Medulla oblongata (tissue), 1 donor: Measurements from ENCODE around the gene EHMT1.
A peak's percentile ranks its signal among the peaks of the same experiment; 100 is the strongest.

Experiments
- DNase-seq: peaks from one replicate; pipeline ENCODE4 v3.0.0-alpha.2; 2015; ENCODE audit errors: extremely low spot score

The EHMT1 gene

DNA sequence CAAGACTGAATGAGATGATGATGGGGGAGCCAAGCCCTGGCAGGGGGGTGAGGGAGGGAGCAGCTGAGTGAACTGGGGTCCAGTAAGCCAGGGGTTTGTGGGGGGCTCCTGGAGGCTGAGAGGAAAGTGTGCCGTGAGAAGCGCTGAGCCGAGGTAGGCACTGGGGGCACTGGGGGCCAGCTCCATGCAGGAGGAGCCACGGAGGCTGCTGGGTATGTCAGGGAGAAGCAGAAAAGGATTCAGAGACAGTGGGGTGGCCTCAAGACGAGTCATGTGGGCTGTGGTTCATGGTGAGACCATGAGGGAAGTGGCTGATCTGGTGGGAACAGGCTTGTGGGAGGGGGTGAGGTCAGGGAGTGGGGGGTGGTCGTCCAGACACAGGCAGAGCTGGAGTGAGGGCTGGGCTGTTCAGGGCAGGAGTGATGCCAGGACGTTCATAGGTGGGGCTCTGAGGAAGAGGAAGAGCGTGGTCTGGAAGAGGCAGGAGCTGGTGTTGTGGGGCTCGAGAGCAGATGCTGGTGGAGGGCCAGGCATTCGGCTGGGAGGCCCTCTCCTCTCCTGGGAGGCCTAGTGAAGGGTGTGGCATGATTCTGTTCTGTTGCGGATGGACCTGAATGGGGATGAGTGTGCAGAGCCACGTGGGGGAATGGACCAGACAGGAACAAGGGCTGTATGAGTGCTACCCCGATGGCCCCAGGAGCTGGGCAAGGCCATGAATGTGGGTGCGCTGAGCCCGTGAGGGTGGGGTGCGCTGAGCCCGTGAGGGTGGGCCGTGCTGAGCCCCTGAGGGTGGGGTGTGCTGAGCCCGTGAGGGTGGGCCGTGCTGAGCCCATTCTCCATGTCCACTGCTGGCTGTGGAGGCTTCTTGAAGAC lies 166.1 kb downstream of the EHMT1 start:
- DNase-seq = no peak

DNA sequence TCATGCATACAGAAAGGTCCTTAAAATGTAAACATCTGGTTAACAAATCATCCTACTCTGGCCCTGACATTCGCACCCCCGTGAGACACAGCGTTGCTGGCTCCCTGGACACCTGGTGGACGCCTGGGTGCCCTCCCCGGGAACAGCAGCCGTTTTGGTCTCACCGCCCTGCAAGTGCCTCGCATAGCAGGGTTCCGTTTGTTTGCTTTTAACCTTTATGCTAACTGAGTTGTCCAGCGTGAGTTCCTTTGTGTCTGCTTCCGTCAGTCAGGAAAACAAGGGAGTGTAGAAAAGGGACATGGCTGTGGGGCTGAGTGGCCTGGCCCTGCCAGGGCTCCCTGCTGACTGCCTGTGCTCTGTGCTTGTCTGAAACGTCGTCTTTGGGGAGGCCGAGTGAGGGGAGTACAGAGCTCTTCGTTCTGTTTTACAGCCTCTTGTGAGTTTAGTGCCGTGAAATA lies 166.9 kb downstream of the EHMT1 start:
- DNase-seq = peak; percentile 60

DNA sequence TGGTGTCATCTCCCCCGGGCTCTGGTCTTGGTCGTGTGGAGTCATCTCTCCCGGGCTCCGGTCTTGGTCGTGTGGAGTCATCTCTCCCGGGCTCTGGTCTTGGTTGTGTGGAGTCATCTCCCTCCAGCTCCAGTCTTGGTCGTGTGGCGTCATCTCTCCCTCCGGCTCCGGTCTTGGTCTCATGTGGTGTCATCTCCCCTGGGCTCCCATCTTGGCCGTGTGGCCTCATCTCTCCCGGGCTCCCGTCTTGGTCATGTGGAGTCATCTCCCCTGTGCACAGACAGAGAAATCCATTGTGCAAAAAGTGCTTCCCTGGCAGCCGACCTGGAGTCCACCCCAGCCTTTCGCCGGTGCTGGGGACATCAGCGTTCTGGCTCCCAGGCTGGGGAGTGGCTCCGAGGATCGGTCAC lies 167.7 kb downstream of the EHMT1 start:
- peak; percentile 27 for DNase-seq

DNA sequence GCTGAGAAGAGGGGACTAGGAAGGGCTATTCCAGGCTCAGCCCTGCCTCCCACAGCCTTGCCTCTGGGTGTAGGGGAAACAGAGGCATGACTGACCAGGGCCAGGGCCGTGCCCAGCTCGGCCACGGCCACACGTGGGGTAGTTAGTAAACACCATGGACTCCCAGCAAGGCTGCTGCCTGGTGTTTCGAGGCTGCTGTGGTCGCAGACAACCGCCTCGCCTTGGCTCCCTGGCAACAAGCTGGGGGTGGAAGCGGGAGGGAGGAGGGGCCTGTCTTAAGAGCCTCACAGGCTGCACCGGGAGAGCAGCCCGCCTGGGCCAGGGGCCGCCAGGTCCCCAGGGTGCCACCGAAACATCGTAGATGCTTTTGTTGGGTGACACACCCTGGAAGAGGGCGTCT lies 168.6 kb downstream of the EHMT1 start:
- no peak for DNase-seq

DNA sequence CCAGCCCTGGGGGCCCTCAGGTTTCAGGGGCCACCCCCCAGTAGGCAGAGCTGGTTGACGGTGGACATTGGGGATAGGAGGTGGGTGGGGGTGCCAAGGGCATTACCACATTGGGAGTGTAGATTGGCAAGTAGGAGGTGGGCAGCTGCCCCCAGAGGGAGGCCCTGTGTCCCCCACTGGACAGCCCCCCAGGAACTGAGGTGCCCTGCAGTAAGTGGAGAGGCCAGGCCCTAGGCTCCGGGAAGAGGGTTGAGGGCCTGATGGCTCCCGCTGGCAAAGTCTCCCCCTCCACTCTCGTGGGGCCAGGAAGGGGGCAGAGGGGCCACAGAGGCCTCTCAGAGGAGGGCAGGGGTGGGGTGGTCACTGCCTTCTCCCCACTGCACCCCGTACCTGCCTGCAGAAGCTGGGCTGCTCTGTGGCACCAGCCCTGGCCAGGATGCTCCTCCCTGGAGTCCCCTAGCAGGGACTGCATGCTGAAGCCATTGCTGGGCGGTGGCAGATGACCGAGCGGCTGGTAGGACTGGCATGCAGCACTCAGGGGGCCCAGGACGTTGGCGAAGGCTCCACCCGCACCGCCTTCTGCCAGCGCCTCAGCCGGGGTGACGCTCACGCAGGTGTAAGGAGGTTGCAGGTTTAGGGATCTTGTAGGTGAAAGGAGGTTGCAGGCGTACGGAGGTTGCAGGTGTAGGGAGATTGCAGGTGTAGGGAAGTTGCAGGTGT lies 169.1 kb downstream of the EHMT1 start:
- no peak for DNase-seq

DNA sequence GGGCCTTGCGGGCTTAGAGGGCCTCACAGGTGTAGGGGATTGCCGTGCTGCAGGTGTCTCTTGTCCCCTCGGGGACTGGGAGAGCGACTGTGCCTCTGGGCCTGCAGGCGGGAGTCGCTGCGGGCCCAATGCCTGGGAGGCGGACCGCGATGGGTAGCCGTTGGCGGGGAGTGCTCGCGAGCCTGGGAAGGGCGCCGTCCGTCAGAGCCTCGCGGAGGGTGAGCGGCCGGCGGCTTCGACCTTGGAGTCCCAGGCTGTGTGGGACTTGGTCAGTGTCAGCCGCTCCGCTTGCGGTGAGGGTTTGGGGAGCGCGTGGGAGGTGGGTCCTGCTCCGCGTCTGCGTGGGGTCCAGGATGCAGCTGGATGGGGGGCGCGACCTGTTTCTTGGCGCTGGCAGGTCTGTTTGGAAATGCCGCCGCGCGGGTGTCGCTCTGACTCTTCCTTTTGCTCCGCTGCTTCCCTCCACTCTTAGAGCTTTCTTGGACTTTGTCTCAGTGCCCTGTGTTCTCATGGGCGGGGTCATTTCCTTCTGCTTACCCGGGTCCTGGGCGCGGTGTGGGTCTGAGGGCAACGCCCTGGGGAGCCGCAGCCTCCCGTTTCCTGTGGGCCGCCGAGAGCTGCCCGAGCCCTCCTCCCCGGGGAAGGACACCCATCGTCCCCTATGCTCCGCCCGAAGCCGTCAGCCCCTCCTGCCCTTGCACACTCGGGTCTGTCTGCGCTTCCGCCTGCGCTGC lies 169.9 kb downstream of the EHMT1 start:
- DNase-seq = no peak

DNA sequence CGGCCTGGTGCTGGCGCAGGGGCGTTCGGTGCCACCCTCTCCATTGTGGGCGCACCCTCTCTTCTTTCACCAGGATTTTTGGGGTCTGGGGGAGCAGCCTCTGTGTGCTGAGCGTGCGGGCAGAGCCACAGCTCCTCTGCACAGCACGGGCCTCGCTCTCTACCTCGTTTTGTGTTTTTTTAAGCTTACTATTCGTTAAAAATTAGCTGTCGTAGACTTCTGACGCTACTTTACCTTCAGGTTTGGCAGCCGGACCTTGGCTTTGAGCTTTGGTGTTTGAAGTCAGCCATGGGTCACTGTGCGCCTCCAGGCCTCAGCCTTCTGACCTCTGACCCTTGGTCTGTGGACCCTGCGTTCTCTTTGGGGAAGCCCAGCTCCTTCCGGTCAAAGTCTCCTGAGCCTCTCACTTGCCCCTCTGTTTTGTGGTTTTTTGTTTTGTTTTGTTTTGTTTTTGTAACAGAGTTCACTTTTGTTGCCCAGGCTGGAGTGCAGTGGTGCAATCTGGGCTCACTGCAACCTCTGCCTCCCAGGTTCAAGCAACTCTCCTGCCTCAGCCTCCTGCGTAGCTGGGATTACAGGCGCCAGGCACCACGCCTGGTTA lies 170.6 kb downstream of the EHMT1 start:
- no peak for DNase-seq

DNA sequence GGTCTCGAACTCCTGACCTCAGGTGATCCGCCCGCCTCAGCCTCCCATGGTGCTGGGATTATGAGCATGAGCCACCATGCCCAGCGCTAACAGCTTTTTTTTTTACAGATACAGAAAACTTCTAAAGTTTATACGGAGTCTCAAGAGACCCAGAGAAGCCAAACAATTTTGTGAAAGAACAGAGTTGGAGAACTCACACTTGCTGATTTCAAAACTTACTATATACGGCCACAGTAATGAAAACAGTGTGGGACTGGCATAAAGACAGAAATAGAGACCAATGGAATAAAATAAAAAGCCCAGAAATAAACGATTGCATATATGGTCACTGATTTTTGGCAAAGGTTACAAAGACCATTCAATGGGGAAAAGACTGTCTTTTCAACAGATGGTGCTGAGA lies 173.1 kb downstream of the EHMT1 start:
- DNase-seq = no peak

DNA sequence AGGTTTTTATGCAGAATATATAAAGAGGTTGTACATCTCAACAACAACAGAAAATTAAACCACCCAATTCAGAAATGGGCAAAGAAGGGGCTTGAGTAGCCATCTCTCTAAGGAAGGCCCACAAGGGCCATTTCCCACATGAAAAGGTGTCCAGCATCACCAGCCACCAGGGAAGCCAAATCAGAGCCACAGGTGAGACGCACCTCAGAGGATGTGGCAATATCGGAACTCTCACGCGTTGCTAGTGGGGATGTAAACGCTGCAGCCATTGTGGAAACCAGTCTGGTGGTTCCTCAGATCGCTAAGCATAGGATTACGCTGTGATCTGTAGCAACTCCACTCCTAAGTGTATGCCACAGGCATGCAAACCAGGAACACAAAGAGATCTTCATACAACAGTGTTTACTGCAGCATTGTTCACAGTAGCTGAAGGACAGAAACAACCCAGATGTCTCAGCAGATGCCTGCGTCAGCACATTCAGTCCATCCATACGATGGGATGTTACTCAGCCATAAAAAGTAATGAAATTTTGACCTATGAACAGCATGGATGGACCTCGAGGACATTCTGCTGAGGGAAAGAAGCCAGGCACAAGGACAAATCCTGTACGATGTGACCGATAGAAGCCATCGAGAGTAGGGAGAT lies 174.5 kb downstream of the EHMT1 start:
- peak; percentile 73 for DNase-seq

DNA sequence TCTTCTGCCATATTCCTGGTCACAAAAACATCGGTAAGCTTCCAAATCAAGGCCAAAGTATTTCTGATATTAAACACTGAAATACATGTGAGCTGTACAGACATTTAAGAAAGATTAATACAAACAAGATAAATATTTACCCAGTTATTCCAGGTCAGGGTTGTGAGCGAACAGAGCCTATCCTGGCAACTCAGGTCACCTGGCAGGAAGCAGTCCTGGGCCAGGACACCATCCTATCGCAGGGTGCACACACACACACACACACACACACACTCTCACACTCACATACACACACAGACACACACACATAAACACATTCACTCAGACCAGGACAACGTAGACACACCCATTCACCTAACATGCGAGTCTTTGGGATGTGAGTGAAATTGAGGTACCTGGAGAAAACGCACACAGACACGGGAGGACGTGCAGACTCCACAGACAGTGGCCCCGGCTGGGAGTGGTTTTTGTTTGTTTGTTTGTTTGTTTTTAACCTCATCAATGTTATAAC lies 176.4 kb downstream of the EHMT1 start:
- no peak for DNase-seq

DNA sequence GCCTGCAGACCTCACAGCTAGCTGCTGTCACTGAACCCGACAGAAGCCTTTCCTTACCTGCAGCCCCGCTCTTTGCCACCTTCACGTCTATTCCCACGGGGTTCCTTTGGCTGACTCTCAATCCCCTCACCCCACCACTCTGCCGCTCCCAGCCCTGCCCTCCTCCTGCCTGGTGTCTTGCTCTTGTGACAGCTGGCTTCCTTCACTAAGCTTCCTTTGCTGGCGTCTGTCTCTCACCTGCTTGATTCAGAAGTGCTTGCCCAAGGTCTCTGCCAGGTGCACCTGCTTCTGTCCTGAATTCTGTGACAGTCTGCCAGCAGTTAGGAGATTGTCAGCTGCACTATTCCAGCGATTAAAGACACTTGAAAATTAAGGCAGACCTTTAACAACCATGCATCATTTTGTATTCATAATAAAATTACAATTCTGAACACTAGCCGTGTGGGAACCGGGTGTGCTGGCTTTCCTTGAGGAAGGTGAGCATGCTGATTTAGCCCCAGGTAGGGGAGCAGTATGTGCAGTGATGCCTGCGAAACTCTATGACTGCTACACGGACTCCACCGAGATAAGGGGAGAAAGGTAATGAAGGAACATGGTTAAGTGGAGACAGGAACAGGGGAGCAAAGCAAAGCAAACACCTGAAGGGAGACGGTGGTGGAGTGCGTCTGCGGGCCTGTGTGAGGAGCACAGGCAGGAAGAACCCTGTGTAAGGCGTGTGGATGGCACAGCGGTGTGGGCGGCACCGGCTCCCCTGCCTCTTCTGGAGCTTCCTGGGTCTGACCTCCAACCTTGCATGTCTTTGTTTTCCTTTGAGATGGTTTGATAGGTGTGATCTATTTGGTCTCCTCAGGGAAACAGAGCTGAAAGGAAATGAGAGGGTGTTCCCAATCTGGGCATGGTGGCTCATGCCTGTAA lies 178.7 kb downstream of the EHMT1 start:
- DNase-seq = no peak

DNA sequence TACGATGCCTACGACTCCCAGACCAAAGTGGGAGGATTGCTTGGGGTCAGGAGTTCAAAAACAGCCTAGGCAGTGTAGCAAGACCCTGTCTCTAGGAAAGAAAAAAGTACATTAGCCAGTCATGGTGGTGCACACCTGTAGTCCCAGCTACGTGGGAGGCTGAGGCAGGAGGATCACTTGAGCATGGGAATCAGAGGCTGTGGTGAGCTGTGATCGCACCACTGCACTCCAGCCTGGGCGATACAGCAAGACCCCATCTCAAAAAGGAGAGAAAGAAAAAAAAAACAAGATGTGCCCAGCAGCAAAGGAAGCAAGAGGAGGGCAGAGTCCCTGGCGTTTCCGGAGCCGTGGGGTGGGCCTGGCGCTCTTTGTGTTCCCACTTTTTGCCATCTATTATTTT lies 179.3 kb downstream of the EHMT1 start:
- DNase-seq = no peak

DNA sequence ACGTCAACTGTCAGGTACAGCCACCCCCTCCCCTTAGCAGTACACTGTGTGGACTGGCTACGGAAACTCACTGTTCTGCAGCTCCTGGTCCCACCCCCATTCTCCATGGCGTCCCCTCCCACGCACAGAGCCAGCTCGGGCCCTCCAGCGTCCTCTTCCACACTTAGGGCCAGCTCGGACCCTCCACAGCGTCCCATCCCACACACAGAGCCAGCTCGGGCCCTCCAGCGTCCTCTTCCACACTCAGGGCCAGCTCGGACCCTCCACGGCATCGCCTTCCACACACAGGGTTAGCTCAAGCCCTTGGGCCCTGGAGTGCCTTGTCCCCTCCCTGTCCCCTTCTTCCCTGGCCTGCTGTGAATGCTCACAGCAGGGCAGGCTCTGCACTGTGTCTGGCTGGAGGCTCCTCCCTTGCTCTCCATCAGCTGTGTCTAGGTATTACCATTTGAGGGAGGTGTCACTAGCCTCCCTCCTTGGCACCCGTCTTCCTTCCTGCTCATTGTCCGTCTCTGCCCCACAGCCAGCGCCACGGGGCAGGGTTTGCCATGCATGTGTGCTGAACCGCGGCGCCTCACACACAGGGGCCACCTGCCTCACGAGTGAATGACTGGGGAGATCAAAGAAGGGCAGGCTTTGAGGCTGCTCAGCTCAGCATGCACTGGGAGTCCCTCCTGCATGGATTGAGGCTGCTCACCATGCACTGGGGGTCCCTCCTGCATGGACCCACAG lies 180.3 kb downstream of the EHMT1 start:
- DNase-seq = no peak

DNA sequence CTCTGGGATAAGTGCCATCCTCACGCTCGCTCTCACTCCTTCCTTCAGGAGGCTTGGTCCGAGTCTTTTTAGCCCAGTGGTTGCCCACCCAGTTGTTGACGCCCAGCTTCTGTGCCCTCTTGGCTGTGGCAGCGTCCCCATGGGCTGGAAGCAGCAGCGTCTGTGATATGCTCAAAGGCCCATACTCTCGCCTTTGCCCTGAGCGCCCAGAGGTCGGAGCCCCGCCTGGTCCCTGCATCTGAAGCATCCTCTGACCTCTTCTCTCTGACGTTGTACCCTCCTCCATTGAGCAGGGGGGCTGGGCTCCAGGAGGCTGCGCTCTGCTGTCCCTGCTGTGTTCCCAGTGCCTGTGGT lies 180.8 kb downstream of the EHMT1 start:
- DNase-seq = no peak

DNA sequence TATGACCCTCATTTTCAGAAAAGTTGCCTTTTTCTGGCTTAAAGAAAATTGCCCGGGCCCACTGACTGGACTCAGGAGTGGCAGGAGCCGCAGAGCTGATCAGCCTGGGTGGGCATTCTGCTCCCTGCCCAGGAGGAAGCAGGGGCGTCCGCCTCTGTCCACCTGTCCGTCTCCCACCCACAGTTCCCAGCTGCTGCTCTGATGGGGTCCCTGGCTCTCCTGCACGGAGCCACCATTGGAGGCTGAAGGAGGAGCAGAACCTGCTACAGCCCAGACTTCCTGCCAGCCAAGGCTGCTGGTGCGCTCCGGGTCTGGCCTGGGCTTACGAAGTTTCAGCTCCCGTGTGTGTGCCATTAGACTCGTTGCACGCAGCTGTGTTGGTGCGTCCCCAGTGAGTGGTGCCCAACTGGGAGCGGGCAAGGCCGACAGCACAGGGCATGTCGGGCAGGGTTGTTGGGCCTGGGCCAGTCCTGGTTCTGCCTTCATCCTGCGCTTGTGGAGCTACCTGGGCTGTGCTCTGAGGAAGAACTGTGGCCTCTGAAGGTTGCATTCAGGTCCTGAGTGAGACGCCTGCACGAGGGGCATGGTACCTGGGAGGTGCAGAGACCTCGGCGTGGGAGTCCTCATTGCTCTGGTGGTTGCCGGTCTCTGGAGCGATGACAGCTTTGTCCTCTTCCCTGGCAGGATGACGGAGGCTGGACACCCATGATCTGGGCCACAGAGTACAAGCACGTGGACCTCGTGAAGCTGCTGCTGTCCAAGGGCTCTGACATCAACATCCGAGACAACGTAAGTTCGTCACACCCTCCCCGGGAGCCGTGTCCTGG lies 181.6 kb downstream of the EHMT1 start:
- no peak for DNase-seq

DNA sequence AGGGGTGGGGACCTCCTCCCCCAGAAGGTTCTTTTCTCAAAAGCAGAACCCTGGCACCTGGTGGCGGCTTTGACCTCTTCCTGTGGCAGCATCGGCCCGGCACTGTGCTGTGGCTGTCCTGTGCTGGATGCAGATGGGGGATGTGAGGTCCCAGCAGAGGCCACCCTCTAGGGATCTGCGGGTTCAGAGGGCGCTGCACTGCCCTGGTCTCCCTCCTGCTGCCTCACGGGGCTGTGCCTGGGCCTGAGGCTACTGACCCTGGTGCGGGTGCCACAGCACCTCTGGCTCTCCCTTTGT lies 182.2 kb downstream of the EHMT1 start:
- DNase-seq = no peak

DNA sequence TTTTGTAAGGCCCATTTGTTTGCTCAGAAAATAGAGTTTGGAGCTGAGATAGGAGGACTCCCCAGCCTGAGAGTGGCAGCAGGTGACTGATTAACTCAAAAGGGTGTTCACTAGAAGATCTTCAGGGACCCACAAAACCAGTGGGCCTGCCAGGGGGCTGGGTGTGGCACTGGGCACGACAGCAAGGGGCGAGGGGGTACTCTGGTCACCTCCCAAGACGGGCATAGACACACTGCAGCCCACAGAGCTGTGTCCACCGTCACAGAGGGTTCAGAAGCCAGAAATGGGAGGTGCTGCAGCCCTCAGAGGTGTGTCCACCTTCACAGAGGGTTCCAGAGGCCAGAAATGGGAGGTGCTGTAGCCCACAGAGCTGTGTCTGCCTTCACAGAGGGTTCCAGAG lies 183.2 kb downstream of the EHMT1 start:
- no peak for DNase-seq

DNA sequence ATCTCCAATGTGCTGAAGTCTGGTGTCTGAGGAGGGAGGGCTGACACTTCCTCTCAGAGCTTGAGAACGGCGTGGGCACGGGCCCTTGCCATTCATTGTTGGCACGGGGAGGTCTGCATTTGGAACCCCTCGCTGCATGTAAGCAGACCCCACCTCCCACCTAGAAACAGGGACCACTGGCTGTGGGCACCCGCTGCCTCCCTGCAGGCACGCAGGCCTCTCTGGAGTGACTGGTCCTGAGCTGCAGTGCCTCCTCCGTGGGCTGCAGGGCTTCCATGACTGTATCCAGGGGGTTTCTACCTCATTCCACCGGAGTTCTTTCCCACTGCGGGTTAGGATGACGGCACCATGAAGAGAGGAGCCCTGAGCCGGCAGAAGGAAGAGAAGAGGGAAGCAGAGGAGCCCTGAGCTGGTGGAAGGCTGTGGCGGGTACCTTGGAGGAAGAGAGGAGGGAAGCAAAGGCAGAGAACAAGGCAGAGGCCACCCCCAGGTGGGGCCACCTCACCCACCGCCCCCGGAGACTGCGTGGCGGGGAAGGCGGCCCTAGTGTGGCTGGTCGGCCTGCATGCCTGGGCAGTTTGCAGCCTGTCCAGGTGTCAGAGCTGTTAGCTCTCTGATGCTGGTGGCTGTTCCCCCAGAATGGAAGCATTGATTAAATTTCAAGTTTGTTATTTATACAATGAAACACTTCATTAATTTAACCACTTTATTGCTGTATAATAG lies 183.9 kb downstream of the EHMT1 start:
- DNase-seq = no peak
